HepG2 (cell line): ENCODE results near the gene TBL3. TPM values are rescaled to one million over a fixed set of nuclear protein-coding genes. Genes with fewer than 3 reads are reported as not detected.

Experiments
- AHR ChIP-seq: IDR thresholded peaks from 2 replicates; pipeline ENCODE4 v1.6.1; 2018; ENCODE audit warnings: missing genetic modification reagents, missing compliant biosample characterization
- CCDC6 ChIP-seq: sonication (generic); formaldehyde crosslinking; IDR thresholded peaks from 2 replicates; pipeline ENCODE4 v1.8.1; 2022; ENCODE audit warnings: mild to moderate bottlenecking, missing genetic modification reagents, moderate library complexity
- MED1 ChIP-seq: sonication (generic); formaldehyde crosslinking; IDR thresholded peaks from 2 replicates; pipeline ENCODE4 v1.4.0; 2020; ENCODE audit warnings: missing genetic modification reagents
- NR2F6 ChIP-seq, 2 experiments: IDR thresholded peaks; 2 replicates each; pipeline ENCODE4 v1.6.1; 2016; ENCODE audit warnings: antibody characterized with exemption in 1 of 2, mild to moderate bottlenecking in 1 of 2
- POLR2A ChIP-seq, 2 experiments: IDR thresholded peaks; 2 replicates each; pipeline ENCODE4 v1.6.1; 2011; ENCODE audit warnings: low read depth in 2 of 2, low read length in 2 of 2, mild to moderate bottlenecking in 1 of 2, moderate library complexity in 1 of 2; ENCODE audit not compliant: insufficient read depth in 1 of 2
- SNAPC2 ChIP-seq: sonication (generic); formaldehyde crosslinking; IDR thresholded peaks from 2 replicates; pipeline ENCODE4 v1.8.1; 2022; ENCODE audit warnings: mild to moderate bottlenecking, missing genetic modification reagents
- TARDBP ChIP-seq: sonication (generic); formaldehyde crosslinking; IDR thresholded peaks from 2 replicates; pipeline ENCODE4 v1.8.0; 2022; ENCODE audit warnings: mild to moderate bottlenecking, missing genetic modification reagents
- TCF7L2 ChIP-seq: IDR thresholded peaks from 2 replicates; pipeline ENCODE4 v1.6.1; 2011; ENCODE audit warnings: mild to moderate bottlenecking, low read depth, low read length, moderate library complexity
- YY1 ChIP-seq: IDR thresholded peaks from 2 replicates; pipeline ENCODE4 v1.6.1; 2011; ENCODE audit warnings: low read length, low read depth, moderate library complexity, mild to moderate bottlenecking; ENCODE audit not compliant: insufficient read depth, insufficient replicate concordance
- ZBTB1 ChIP-seq: sonication (generic); formaldehyde crosslinking; IDR thresholded peaks from 2 replicates; pipeline ENCODE4 v1.4.0; 2020; ENCODE audit warnings: missing genetic modification reagents, borderline replicate concordance
- ZNF616 ChIP-seq: sonication (generic); formaldehyde crosslinking; IDR thresholded peaks from 2 replicates; pipeline ENCODE4 v1.5.0; 2020; ENCODE audit warnings: low read depth, mild to moderate bottlenecking, missing genetic modification reagents
- ZNF773 ChIP-seq: sonication (generic); formaldehyde crosslinking; IDR thresholded peaks from 2 replicates; pipeline ENCODE4 v1.4.0; 2020; ENCODE audit warnings: missing genetic modification reagents, borderline replicate concordance
- ZNF816 ChIP-seq: sonication (generic); formaldehyde crosslinking; IDR thresholded peaks from 2 replicates; pipeline ENCODE4 v1.8.0; 2022; ENCODE audit warnings: missing genetic modification reagents, mild to moderate bottlenecking, borderline replicate concordance
- ZSCAN25 ChIP-seq: sonication (generic); formaldehyde crosslinking; IDR thresholded peaks from 2 replicates; pipeline ENCODE4 v1.8.0; 2022; ENCODE audit warnings: mild to moderate bottlenecking, missing genetic modification reagents
- polyA plus RNA-seq, 8 experiments: library from polyadenylated mRNA; depleted of rRNA in 3 of 8; stranded (reverse) in 7 of 8; unstranded in 1 of 8; fragments of >200 nt; fragmentation: Illumina TruSeq in 4 of 8; extraction: Trizol in 4 of 8; gene quantifications; 2 replicates each; pipeline versions ENCODE4 v1.2.1 to v1.2.3, GENCODE V29; 2011 to 2016; ENCODE audit warnings: low read depth in 4 of 8, missing spikeins in 1 of 8, mixed read lengths in 1 of 8; ENCODE audit not compliant: insufficient read depth in 1 of 8
- total RNA-seq, 5 experiments: library from RNA; depleted of rRNA; stranded (reverse); fragments of >200 nt; fragmentation: Illumina TruSeq; extraction: Trizol; gene quantifications; 2 replicates each; pipeline ENCODE4 v1.2.3, GENCODE V29; 2016; ENCODE audit warnings: low read depth in 1 of 5
- TF ChIP-seq, protein P1 (sequence below): sonication (generic); formaldehyde crosslinking; IDR thresholded peaks from 2 replicates; pipeline ENCODE4 v1.4.0; 2020; ENCODE audit warnings: mild to moderate bottlenecking, low read depth, missing genetic modification reagents
- TF ChIP-seq, protein P2 (sequence below): sonication (generic); formaldehyde crosslinking; IDR thresholded peaks from 2 replicates; pipeline ENCODE4 v1.4.0; 2020; ENCODE audit warnings: mild to moderate bottlenecking, missing genetic modification reagents
- TF ChIP-seq, protein P3 (sequence below): sonication (generic); formaldehyde crosslinking; IDR thresholded peaks from 2 replicates; pipeline ENCODE4 v1.4.0; 2020; ENCODE audit warnings: missing genetic modification reagents, mild to moderate bottlenecking, borderline replicate concordance
- TF ChIP-seq, protein P4 (sequence below): sonication (generic); formaldehyde crosslinking; IDR thresholded peaks from 2 replicates; pipeline ENCODE4 v1.8.1; 2023; ENCODE audit warnings: mild to moderate bottlenecking, missing genetic modification reagents
- TF ChIP-seq, protein P5 (sequence below): sonication (generic); formaldehyde crosslinking; IDR thresholded peaks from 2 replicates; pipeline ENCODE4 v1.4.0; 2020; ENCODE audit warnings: missing genetic modification reagents, low read depth, mild to moderate bottlenecking, borderline replicate concordance

The TBL3 gene
- total and polyA plus RNA-seq, 2 of the 13 experiments (the other 11 are each of a cell fraction or from before 2014, with no cell fraction given) = 16.8 to 38.0 TPM

DNA sequence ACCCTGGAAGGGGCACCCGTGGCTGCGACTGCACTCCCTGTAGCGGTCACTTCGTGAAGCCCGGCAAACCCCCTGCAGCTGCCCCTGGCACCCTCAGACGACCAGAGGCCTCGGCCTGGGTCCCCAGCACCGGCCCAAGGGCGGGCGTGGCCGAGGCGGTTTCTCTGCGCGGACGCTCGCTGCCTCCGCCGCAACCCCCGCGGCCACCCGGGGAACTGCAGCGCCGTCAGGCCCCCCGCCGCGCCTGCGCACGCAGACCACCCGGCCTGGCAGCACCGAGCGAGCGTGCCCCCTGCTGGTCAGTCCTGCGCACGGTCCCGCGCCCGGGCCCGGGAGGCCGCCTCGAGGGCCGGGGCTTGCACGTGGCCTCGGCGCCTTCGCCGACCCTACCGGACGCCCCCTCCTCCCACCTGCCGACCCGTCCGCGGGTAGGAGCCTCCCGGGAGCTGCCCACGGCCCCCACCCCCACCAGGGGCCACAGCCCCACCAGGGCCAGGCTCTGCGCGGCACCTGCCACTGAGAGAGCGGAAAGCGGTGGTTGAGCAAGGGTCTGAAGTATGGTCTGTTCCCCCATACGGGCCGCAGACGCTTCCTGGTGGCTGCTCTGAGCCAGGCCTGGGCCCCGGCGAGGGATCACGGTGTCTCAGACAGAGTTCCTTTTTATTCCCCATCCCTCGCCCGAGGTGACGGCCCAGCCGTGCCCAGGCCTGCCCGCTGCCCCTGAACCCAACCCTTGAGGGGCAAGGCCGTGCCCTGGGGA is 42.1 kb upstream of the TBL3 start (continued):
- TF ChIP-seq ZNF816 (CRISPR knock-in tag) (peak; percentile 63; the same call in 1 of the 2 replicates), ZNF773 (CRISPR knock-in tag) (peak; percentile 81; the same call in 1 of the 2 replicates), NR2F6 (IDR thresholded peaks at IDR 0.05) (no peak), NR2F6 (CRISPR knock-in tag; IDR thresholded peaks at IDR 0.05) (no peak), YY1 (peak; percentile 74), ZNF616 (peak; percentile 65; the same call in 1 of the 2 replicates), SNAPC2 (CRISPR knock-in tag) (peak; percentile 84; the same call in 1 of the 2 replicates), POLR2A (IDR thresholded peaks at IDR 0.05; ENCODE audit: insufficient read depth in 1 of 2, low read depth in 2 of 2, low read length in 2 of 2) (peak; percentile 46 to 49; a peak in 3 of 4 replicates), MED1 (CRISPR knock-in tag) (peak; percentile 74), ZBTB1 (CRISPR knock-in tag) (no peak), TCF7L2 (no peak), CCDC6 (CRISPR knock-in tag) (peak; percentile 51; the same call in 1 of the 2 replicates), AHR (CRISPR knock-in tag) (peak; percentile 84; the same call in 1 of the 2 replicates), ZSCAN25 (peak; percentile 63; the same call in 1 of the 2 replicates), TARDBP (CRISPR knock-in tag) (peak; percentile 49)
- TF ChIP-seq, protein P1, sequence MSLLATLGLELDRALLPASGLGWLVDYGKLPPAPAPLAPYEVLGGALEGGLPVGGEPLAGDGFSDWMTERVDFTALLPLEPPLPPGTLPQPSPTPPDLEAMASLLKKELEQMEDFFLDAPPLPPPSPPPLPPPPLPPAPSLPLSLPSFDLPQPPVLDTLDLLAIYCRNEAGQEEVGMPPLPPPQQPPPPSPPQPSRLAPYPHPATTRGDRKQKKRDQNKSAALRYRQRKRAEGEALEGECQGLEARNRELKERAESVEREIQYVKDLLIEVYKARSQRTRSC (CRISPR knock-in tag) = peak; percentile 90; the same call in 1 of the 2 replicates
- TF ChIP-seq, protein P2, sequence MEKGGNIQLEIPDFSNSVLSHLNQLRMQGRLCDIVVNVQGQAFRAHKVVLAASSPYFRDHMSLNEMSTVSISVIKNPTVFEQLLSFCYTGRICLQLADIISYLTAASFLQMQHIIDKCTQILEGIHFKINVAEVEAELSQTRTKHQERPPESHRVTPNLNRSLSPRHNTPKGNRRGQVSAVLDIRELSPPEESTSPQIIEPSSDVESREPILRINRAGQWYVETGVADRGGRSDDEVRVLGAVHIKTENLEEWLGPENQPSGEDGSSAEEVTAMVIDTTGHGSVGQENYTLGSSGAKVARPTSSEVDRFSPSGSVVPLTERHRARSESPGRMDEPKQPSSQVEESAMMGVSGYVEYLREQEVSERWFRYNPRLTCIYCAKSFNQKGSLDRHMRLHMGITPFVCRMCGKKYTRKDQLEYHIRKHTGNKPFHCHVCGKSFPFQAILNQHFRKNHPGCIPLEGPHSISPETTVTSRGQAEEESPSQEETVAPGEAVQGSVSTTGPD (CRISPR knock-in tag) = no peak
- TF ChIP-seq, protein P3, sequence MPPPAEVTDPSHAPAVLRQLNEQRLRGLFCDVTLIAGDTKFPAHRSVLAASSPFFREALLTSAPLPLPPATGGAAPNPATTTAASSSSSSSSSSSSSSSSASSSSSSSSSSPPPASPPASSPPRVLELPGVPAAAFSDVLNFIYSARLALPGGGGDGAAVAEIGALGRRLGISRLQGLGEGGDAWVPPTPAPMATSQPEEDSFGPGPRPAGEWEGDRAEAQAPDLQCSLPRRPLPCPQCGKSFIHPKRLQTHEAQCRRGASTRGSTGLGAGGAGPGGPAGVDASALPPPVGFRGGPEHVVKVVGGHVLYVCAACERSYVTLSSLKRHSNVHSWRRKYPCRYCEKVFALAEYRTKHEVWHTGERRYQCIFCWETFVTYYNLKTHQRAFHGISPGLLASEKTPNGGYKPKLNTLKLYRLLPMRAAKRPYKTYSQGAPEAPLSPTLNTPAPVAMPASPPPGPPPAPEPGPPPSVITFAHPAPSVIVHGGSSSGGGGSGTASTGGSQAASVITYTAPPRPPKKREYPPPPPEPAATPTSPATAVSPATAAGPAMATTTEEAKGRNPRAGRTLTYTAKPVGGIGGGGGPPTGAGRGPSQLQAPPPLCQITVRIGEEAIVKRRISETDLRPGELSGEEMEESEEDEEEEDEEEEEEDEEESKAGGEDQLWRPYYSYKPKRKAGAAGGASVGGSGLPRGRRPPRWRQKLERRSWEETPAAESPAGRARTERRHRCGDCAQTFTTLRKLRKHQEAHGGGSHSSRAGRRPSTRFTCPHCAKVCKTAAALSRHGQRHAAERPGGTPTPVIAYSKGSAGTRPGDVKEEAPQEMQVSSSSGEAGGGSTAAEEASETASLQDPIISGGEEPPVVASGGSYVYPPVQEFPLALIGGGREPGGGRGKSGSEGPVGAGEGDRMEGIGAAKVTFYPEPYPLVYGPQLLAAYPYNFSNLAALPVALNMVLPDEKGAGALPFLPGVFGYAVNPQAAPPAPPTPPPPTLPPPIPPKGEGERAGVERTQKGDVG (CRISPR knock-in tag) = peak; percentile 37; the same call in 1 of the 2 replicates
- TF ChIP-seq, protein P4, sequence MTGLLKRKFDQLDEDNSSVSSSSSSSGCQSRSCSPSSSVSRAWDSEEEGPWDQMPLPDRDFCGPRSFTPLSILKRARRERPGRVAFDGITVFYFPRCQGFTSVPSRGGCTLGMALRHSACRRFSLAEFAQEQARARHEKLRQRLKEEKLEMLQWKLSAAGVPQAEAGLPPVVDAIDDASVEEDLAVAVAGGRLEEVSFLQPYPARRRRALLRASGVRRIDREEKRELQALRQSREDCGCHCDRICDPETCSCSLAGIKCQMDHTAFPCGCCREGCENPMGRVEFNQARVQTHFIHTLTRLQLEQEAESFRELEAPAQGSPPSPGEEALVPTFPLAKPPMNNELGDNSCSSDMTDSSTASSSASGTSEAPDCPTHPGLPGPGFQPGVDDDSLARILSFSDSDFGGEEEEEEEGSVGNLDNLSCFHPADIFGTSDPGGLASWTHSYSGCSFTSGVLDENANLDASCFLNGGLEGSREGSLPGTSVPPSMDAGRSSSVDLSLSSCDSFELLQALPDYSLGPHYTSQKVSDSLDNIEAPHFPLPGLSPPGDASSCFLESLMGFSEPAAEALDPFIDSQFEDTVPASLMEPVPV = 0 out of 2 replicates have a peak, but pooled peaks have one; percentile 45
- TF ChIP-seq, protein P5, sequence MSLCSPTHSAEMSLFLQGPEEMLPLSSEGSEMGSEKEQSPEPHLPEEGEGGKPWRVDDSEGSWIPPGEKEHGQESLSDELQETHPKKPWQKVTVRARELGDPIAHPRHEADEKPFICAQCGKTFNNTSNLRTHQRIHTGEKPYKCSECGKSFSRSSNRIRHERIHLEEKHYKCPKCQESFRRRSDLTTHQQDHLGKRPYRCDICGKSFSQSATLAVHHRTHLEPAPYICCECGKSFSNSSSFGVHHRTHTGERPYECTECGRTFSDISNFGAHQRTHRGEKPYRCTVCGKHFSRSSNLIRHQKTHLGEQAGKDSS (CRISPR knock-in tag) = peak; percentile 90; the same call in 1 of the 2 replicates
